Fibroblast of gingiva (primary cell): ENCODE data around the gene KCNJ12.

Experiments used
- DNase-seq: peaks from one replicate; pipeline ENCODE4 v3.0.0-alpha.2; 2011; ENCODE audit warnings: low read depth

KCNJ12 gene

GRCh38 chr17:21368545-21369246 is 7.5 kb upstream of the KCNJ12 start:
- DNase-seq: no peak

- no peak for DNase-seq
Measured at GRCh38 chr17:21369395-21369794, 6.8 kb upstream of the KCNJ12 start.

- no peak for DNase-seq
Measured at GRCh38 chr17:21370430-21370829, 5.7 kb upstream of the KCNJ12 start.

- no peak for DNase-seq
Measured at GRCh38 chr17:21371511-21372081, 4.6 kb upstream of the KCNJ12 start.

- no peak for DNase-seq
Measured at GRCh38 chr17:21372256-21372954, 3.8 kb upstream of the KCNJ12 start.

GRCh38 chr17:21373036-21373435 is 3.1 kb upstream of the KCNJ12 start:
- no peak for DNase-seq

- no peak for DNase-seq
Measured at GRCh38 chr17:21373696-21374440, 2.3 kb upstream of the KCNJ12 start.

GRCh38 chr17:21374441-21375161 is 1.6 kb upstream of the KCNJ12 start:
- DNase-seq: no peak

- no peak for DNase-seq
Measured at GRCh38 chr17:21375162-21375560, 996 bp upstream of the KCNJ12 start.

- no peak for DNase-seq
Measured at GRCh38 chr17:21375757-21376080, 438 bp upstream of the KCNJ12 start.

- no peak for DNase-seq
Measured at GRCh38 chr17:21376759-21377690, 868 bp downstream of the KCNJ12 start.

- DNase-seq: no peak
Measured at GRCh38 chr17:21377705-21378396, 1.7 kb downstream of the KCNJ12 start.

- no peak for DNase-seq
Measured at GRCh38 chr17:21378553-21378952, 2.4 kb downstream of the KCNJ12 start.

GRCh38 chr17:21379080-21379711 is 3.0 kb downstream of the KCNJ12 start:
- DNase-seq: no peak

GRCh38 chr17:21380659-21381058 is 4.5 kb downstream of the KCNJ12 start:
- DNase-seq: no peak

- DNase-seq: no peak
Measured at GRCh38 chr17:21381076-21381706, 5.0 kb downstream of the KCNJ12 start.

GRCh38 chr17:21382560-21383495 is 6.7 kb downstream of the KCNJ12 start:
- no peak for DNase-seq

- DNase-seq: no peak
Measured at GRCh38 chr17:21385281-21385845, 9.2 kb downstream of the KCNJ12 start.
